ENCODE data around the gene TADA2B. TPM values are rescaled to one million over a fixed set of nuclear protein-coding genes. Genes with fewer than 3 reads are reported as not detected.

Gene TADA2B
- total and polyA plus RNA-seq, 11 donors, result 15.3 to 40.2 (median 30.8) TPM

- Histone ChIP-seq H3K27ac (peak overlapping the region in 5 of 12 donors; percentile 4 to 74 (median 54)), H3K9me3 (no peaks in the 10 kb centered on the region), H3K4me1 (peaks cover 0 to 52% (median 41%) of the 10 kb centered on the region in 12 donors), H3K36me3 (peaks cover 0 to 52% (median 34%) of the 10 kb centered on the region in 9 donors), H3K4me3 (no peak overlapping the region), H3K27me3 (no peaks in the 10 kb centered on the region)
- DNase-seq (peak in 1 of 5 donors; percentile 6), ATAC-seq (no peak)
- intact Hi-C loops (cut with DNase I), result loop anchor here in 1 of 10 donors (10.0 kb wide), 1 partner anchor 138 kb away; no protein-coding TSS in a partner anchor
- WGBS, 4 donors, result 85 to 94% (median 87%) methylated on average over 10 to 14 of the region's 14 CpGs
- TF ChIP-seq POLR2A (IDR thresholded peaks at IDR 0.05), result no peak
- TF ChIP-seq CTCF (IDR thresholded peaks at IDR 0.05), result no peak
Observed at GRCh38 chr4:7052313-7052712, 9.1 kb downstream of the TADA2B start.

GRCh38 chr4:7052923-7053715 is 9.9 kb downstream of the TADA2B start:
- Histone ChIP-seq H3K36me3 (peaks cover 0 to 53% (median 35%) of the 10 kb centered on the region in 9 donors), H3K27me3 (no peaks in the 10 kb centered on the region), H3K4me1 (peaks cover 0 to 49% (median 36%) of the 10 kb centered on the region in 12 donors), H3K4me3 (no peak overlapping the region), H3K27ac (peak overlapping the region in 9 of 12 donors; percentile 2 to 74 (median 41)), H3K9me3 (no peaks in the 10 kb centered on the region)
- intact Hi-C loops (cut with DNase I), result loop anchor here in 1 of 10 donors (10.0 kb wide), 1 partner anchor 138 kb away; no protein-coding TSS in a partner anchor
- 66 to 71% (median 69%) methylated on average over 20 of the region's 20 CpGs for WGBS, 4 donors
- DNase-seq (peak in 3 of 5 donors; percentile 55 to 71 (median 61)), ATAC-seq (peak; percentile 49 to 74 (median 68))
- TF ChIP-seq POLR2A (IDR thresholded peaks at IDR 0.05), result no peak

GRCh38 chr4:7054106-7054880 is 11.1 kb downstream of the TADA2B start:
- intact Hi-C loops (cut with DNase I), result loop anchor here in 1 of 10 donors (10.0 kb wide), 1 partner anchor 139 kb away; no protein-coding TSS in a partner anchor
- DNase-seq, result peak in 1 of 5 donors; percentile 25
- peaks cover 0 to 65% (median 41%) of the 10 kb centered on the region in 9 donors for H3K36me3 ChIP-seq
- no peak overlapping the region for H3K4me3 ChIP-seq
- WGBS, 4 donors, result 96 to 97% (median 96%) methylated on average over 47 to 52 of the region's 52 CpGs
- H3K27ac ChIP-seq, result peak overlapping the region in 1 of 12 donors; percentile 54
- peaks cover 0 to 61% (median 36%) of the 10 kb centered on the region in 12 donors for H3K4me1 ChIP-seq
- TF ChIP-seq POLR2A (IDR thresholded peaks at IDR 0.05) (no peak), CTCF (IDR thresholded peaks at IDR 0.05) (no peak)
- no peak for ATAC-seq
- H3K27me3 ChIP-seq, result no peaks in the 10 kb centered on the region
- H3K9me3 ChIP-seq, result no peaks in the 10 kb centered on the region

- no peak for TF ChIP-seq CTCF (IDR thresholded peaks at IDR 0.05)
- no peak for TF ChIP-seq POLR2A (IDR thresholded peaks at IDR 0.05)
- Histone ChIP-seq H3K27ac (peak overlapping the region in 1 of 12 donors; percentile 39), H3K27me3 (no peaks in the 10 kb centered on the region), H3K9me3 (no peaks in the 10 kb centered on the region), H3K4me1 (peaks cover 0 to 64% (median 25%) of the 10 kb centered on the region in 12 donors), H3K4me3 (no peak overlapping the region), H3K36me3 (peaks cover 0 to 75% (median 51%) of the 10 kb centered on the region in 9 donors)
- DNase-seq (peak in 1 of 5 donors; percentile 14), ATAC-seq (no peak)
- intact Hi-C loops (cut with DNase I), result loop anchor here in 1 of 10 donors (10.0 kb wide), 1 partner anchor 141 kb away; no protein-coding TSS in a partner anchor
- 86 to 90% (median 88%) methylated on average over 27 to 31 of the region's 31 CpGs for WGBS, 4 donors
Observed at GRCh38 chr4:7055111-7055989, 12.2 kb downstream of the TADA2B start.
